PFSK-1 (cell line): ENCODE results near the gene HSBP1.

Experiments
- FOXP2 ChIP-seq: optimal IDR thresholded peaks from 2 replicates; pipeline ENCODE3; 2011; ENCODE audit warnings: borderline replicate concordance, control low read depth, inconsistent platforms; ENCODE audit not compliant: insufficient read depth; ENCODE audit errors: extremely low read length, extremely low read depth
- POLR2AphosphoS5 ChIP-seq: IDR thresholded peaks from 2 replicates; pipeline ENCODE4 v1.6.1; 2012; ENCODE audit warnings: low read depth, mild to moderate bottlenecking, control low read depth, low read length, moderate library complexity
- REST ChIP-seq, 2 experiments: IDR thresholded peaks; 2 replicates each; pipeline versions ENCODE4 v1.6.1 to v1.8.0; 2011 to 2012; ENCODE audit warnings: low read depth in 2 of 2, low read length in 2 of 2, control low read depth in 1 of 2, inconsistent platforms in 1 of 2, mild to moderate bottlenecking in 1 of 2, moderate library complexity in 1 of 2; ENCODE audit not compliant: insufficient read depth in 1 of 2
- SIN3A ChIP-seq: IDR thresholded peaks from 2 replicates; pipeline ENCODE4 v1.6.1; 2012; ENCODE audit warnings: mild to moderate bottlenecking, low read length, moderate library complexity, borderline replicate concordance; ENCODE audit not compliant: insufficient read depth
- TAF1 ChIP-seq: IDR thresholded peaks from 2 replicates; pipeline ENCODE4 v1.6.1; 2012; ENCODE audit warnings: low read length, control low read depth, borderline replicate concordance; ENCODE audit not compliant: insufficient read depth

The HSBP1 gene

GRCh38 chr16:83779886-83780285 is 27.9 kb upstream of the HSBP1 start:
- TF ChIP-seq FOXP2 = no peak
- no peak for TF ChIP-seq REST (IDR thresholded peaks at IDR 0.05; ENCODE audit: insufficient read depth in 1 of 2, low read depth in 2 of 2, low read length in 2 of 2)
- TF ChIP-seq SIN3A = no peak
- TF ChIP-seq POLR2AphosphoS5 = no peak
- no peak for TF ChIP-seq TAF1

DNA sequence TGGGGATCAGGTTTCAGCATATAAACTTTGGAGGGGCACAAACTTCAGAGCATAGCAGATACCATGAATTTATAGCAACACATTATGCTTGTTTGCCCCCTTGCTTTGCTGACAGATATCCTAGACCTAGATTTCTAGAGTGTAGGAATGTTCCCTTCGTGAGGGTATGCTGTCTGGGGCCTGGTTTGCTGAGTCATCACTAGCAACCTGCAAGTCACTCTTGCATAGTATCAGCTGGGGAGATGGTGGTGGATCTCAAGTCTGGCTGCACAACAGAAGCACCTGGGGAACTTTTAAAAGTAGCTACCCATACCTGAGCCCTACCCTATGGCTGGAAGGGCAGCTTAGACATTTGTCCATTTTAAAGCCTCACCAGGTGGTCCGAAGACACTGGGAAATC is 22.3 kb upstream of the HSBP1 start:
- TF ChIP-seq REST (IDR thresholded peaks at IDR 0.05; ENCODE audit: insufficient read depth in 1 of 2, low read depth in 2 of 2, low read length in 2 of 2) (no peak), POLR2AphosphoS5 (no peak), SIN3A (no peak), TAF1 (no peak), FOXP2 (no peak)

DNA sequence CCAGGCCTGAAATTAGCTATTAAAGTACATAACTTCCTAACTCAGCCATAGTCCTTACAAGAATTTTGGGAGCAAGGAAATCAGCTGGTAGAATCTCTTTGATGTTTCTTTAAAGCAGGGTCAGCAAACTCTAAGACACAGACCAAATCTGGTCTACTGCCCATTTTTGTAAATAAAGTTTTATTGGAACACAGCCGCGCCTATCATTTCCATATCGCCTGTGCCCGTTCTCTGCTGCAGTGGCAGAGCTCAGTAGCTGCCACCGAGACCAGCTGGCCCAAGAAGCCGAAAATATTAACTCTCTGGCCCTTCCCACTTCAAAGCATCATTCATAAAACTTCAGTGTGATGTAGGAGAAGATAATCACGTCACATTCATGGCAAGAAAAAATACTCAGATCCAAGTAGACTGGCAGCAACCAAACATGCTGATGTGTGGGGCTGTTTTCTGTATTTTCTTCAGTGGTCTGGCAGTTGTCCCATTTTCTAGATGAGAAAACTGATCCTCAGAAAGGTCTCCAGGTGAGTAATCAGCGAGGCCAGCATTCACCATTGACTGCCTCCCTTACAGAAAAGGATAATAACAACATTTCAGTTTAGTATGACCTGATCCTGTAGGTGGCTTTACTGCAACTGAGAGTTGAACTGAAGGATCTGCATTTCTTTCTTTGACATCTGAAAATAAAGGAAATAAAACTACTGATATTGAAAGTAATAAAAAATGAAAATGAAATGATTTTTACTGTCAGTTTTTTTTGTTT is 18.0 kb upstream of the HSBP1 start:
- TF ChIP-seq POLR2AphosphoS5 = no peak
- no peak for TF ChIP-seq SIN3A
- no peak for TF ChIP-seq TAF1
- TF ChIP-seq FOXP2 = no peak
- TF ChIP-seq REST (IDR thresholded peaks at IDR 0.05; ENCODE audit: insufficient read depth in 1 of 2, low read depth in 2 of 2, low read length in 2 of 2) = no peak

DNA sequence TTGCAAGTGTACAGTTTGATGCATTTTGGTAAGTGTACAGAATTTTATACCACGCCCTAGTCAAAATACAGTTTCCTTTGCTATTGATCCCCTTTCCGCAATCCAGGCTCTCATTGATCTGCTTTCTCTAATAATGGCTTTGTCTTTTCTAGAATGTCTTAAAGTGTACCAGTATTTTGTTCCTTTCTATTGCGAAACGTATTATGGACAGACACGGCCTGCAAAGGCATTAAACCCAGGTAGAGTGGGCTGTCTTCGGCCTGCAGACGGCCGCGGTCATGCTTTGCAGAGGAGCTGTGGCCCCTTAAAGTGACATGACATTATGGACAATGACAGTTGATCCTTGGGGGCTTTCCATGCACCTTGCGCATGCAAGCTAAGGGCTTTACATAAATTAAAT is 15.9 kb upstream of the HSBP1 start:
- TF ChIP-seq SIN3A = no peak
- no peak for TF ChIP-seq FOXP2

DNA sequence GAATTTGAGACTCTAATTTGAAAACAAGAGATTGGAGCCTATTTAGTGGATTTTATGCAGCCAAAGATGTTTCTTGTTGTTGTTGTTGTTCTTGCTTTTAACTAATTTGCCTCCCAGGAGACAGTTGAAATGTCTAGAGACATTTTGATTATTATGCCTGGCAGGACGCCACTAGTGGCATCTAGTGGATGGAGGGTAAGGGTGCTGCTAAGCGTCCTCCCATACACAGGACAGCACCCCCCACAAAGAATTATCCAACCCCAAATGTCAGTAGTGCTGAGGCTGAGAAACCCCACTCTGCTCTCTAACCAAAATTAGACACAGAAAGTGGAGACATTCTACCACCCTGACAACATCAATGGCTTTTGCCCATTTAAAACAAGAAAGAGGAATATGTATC is 15.4 kb upstream of the HSBP1 start:
- TF ChIP-seq REST (IDR thresholded peaks at IDR 0.05; ENCODE audit: insufficient read depth in 1 of 2, low read depth in 2 of 2, low read length in 2 of 2) (no peak), POLR2AphosphoS5 (no peak), FOXP2 (no peak), TAF1 (no peak), SIN3A (no peak)
